Left forelimb (tissue), 1 donor: ENCODE data around the gene LMNTD2.

ENCODE experiments used
- DNase-seq: peaks from one replicate; pipeline ENCODE4 v3.0.0-alpha.2; 2018; ENCODE audit warnings: low spot score

The LMNTD2 gene

DNA sequence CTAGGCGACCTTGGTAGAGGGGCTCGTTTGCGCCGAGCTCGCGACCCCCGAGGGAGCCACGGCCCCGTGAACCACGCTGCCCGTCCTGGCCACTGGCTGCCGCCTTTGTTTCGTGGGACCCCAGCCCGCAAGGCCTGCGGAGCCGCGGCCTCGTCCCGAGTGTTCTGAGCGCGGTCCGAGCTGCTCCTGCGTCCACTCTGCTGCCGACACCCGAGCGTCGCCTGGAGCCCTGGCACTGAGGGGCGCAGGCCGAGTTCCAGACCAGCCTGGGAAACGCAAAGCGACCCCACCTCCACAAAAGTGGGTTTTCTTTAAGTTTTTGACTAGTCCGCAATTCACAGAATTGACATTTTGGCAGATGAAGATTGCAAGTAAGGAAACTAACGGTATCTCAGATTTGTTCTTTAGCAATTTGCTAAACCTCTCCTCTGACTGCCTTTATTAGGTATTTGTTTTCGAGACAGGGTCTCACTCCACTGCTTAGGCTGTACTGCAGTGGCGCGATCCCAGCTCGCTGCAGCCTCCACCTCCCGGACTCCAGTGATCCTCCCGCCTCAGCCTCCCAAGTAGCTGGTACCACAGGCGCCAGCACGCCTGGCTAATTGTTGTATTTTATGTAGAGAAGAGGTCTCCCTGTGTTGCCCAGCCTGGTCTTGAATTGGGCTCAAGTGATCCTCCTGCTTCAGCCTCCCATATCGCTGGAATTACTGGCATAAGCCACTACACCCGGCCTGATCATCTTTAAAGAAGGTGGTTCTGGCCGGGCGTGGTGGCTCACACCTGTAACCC is 52.6 kb downstream of the LMNTD2 start:
- no peak for DNase-seq

DNA sequence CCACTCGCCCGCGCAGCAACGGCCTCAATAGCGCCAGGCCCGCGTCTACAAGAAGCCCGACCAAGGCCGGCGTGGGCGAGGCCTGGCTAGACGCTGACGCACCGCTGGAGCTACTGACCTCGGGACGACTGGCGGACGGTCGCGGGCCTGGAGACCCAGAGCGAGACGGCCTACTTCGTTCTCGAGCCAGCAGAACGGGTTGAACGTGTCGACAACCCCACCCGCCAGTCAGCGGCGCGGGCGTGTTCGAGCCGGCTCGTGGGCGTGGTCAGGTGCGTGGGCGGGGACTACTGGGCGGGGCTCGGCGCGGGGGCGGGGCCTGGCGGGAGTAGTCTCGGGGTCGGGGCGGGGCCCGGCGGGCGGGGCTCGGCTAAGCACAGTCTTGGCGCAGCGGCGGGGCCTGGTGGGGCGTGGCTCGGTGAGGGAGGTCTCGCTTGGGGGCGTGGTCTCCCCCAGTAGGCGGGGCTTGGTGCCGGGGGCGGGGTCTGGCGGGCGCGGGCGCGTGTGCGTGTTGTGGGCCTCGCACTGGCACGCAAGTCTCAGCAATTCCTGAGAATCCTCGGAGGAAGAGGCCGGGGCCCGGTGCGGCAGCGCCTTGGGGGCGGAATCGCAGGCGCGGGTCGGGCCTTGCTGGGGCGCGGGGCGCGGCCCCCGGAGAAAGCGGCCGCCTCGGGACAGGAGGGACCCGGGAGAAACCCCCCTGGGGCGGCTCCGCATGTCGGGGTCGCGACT is 53.4 kb downstream of the LMNTD2 start, which contains the start of gene RNH1:
Gene RNH1, minus strand, starts transcription at position 248 of the 732 bp plus-strand sequence. CDS start 5,080 bp downstream, outside the sequence.
- peak; percentile 100 for DNase-seq

DNA sequence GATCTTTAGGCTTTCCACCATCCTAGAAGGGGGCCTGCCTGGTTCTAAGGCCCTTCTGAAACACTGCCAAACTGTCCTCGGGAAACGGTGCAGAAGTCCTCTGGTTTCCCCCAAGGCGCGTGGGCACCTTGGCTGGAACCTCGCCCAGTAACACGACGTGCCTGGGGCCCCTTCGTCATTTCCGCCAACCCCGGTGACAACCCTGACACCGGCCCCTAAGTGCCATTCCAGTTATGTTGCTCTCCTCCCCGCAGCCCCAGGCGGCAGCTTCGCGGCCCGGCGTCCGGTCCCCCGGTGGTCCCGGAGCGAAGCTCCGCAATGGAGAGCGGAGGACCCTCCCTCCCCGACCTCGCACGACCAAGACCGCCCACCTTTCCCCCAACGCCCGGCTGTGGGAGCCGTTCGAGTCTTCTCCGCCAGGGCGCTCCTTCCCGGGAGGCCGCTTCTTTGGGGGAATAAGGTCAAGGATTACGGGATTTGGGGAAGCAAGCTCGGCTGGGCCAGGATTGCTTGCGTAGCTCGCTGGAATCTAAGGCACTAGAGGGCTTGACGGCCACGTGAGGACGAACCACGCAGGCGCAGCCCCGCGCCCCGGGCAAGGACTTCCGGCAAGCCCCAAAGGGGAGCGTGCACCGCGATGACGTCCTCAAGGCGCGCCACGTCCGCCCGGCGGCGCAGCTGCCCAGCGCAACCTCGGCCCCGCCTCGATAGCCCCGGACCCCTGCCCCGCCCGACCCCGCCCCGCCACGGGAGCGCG is 54.1 kb downstream of the LMNTD2 start:
- peak; percentile 100 for DNase-seq

DNA sequence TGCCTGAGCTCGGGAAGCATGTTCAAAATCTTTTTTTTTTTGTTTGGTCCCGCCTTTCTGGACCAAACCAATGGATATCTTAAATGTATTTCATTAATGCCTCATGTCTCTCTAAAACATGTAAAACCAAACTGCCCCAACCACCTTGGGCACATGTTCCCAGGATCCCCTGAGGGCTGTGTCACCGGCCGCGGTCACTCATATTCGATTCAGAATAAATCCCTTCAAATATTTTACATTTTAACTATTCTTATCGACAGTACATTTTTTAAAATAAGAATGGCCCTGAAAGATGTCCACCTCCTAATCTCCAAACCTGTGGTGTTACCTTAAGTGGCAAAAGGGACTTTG is 55.6 kb downstream of the LMNTD2 start:
- DNase-seq = no peak
